GM12878 (cell line): ENCODE results near the gene TNFAIP2. TPM values are rescaled to one million over a fixed set of nuclear protein-coding genes. Genes with fewer than 3 reads are reported as not detected.
"Not testable (repeated sequence)": the region's sequence is repeated elsewhere in the genome, so short reads cannot be mapped to it uniquely, and the experiment has no call there.

Experiments
- ATAC-seq: fragments of 200-7000 bp; cut with Tn5 transposase; 3 replicates; pipeline ENCODE4 v1.9.1; 2020; ENCODE audit warnings: mild to moderate bottlenecking, moderate library complexity
- BruUV-seq: library from RNA; stranded (reverse); fragments of 400-500 nt; replicated peaks from 2 replicates; lab custom pipeline; 2021; lab: Mats Ljungman, UMichigan
- CTCF ChIA-PET: fragments of 300-600 bp; sonication (Branson Sonifier 250); formaldehyde crosslinking; extraction: SDS; loops from one replicate; lab custom pipeline; 2021; ENCODE audit warnings: inconsistent platforms; lab: Yijun Ruan, JAX
- POLR2A ChIA-PET: fragments of 350-600 bp; formaldehyde crosslinking; extraction: SDS; loops from one replicate; lab custom pipeline; 2021; ENCODE audit warnings: inconsistent platforms; lab: Charles Lee
- RAD21 ChIA-PET: fragments of 300-600 bp; sonication (Branson Sonifier 250); formaldehyde crosslinking; loops from one replicate; lab custom pipeline; 2023; ENCODE audit warnings: antibody characterized with exemption; ENCODE audit not compliant: unreplicated experiment; lab: Charles Lee
- SMC1A ChIA-PET: fragments of 300-600 bp; sonication (Branson Sonifier 250); formaldehyde crosslinking; loops from one replicate; lab custom pipeline; 2023; ENCODE audit not compliant: unreplicated experiment, uncharacterized antibody; lab: Charles Lee
- DNase-seq: peaks from one replicate; pipeline ENCODE4 v3.0.0-alpha.2; 2011; ENCODE audit warnings: low read depth, low spot score
- FAIRE-seq: peaks from 3 replicates; lab custom pipeline; 2011; peaks lifted over from hg19 to GRCh38; lab: Jason Lieb, UNC
- H2AFZ ChIP-seq: 2 replicates; pipeline ENCODE4 v1.6.0; 2011; ENCODE audit warnings: low read depth, low read length, control low read depth; ENCODE audit not compliant: control insufficient read depth
- H3K27ac ChIP-seq: 2 replicates; pipeline ENCODE4 v1.5.1; 2011; ENCODE audit warnings: control low read depth; ENCODE audit not compliant: control insufficient read depth, insufficient read depth
- H3K27me3 ChIP-seq, 2 experiments: replicated peaks in 1 of 2; 2 replicates each; pipeline versions ENCODE4 v1.6.0 to v1.6.1; 2011; ENCODE audit warnings: low read length in 1 of 2; ENCODE audit not compliant: control insufficient read depth in 2 of 2, insufficient read depth in 2 of 2
- H3K36me3 ChIP-seq, 2 experiments: 2 replicates each; pipeline ENCODE4 v1.5.1; 2011; ENCODE audit warnings: low read length in 1 of 2; ENCODE audit not compliant: control insufficient read depth in 2 of 2, insufficient read depth in 2 of 2
- H3K4me1 ChIP-seq: 2 replicates; pipeline ENCODE4 v1.6.1; 2011; ENCODE audit warnings: mild to moderate bottlenecking, low read length, moderate library complexity, mixed read lengths; ENCODE audit not compliant: control insufficient read depth, insufficient read depth
- H3K4me2 ChIP-seq: 2 replicates; pipeline ENCODE4 v1.6.0; 2011; ENCODE audit warnings: control low read depth; ENCODE audit not compliant: control insufficient read depth, insufficient read depth
- H3K4me3 ChIP-seq: fragments of 200-600 bp; sonication (generic); 2 replicates; pipeline ENCODE4 v1.5.1; 2016
- H3K79me2 ChIP-seq: 2 replicates; pipeline ENCODE4 v1.6.0; 2011; ENCODE audit warnings: low read length; ENCODE audit not compliant: control insufficient read depth, insufficient read depth
- H3K9ac ChIP-seq: 2 replicates; pipeline ENCODE4 v1.8.0; 2011; ENCODE audit warnings: low read length, control low read depth, mixed read lengths; ENCODE audit not compliant: control insufficient read depth, insufficient read depth
- H3K9me3 ChIP-seq: replicated peaks from 3 replicates; pipeline ENCODE4 v1.5.1; 2011; ENCODE audit warnings: mild to moderate bottlenecking, low read length; ENCODE audit not compliant: control insufficient read depth, insufficient read depth
- H4K20me1 ChIP-seq: 2 replicates; pipeline ENCODE4 v1.6.0; 2011; ENCODE audit not compliant: control insufficient read depth, insufficient read depth
- IKZF1 ChIP-seq: fragments of 450-650 bp; conservative IDR thresholded peaks from 2 replicates; pipeline ENCODE4 v1.6.1; 2017; ENCODE audit warnings: antibody characterized with exemption, mild to moderate bottlenecking
- SPI1 ChIP-seq: IDR thresholded peaks from 2 replicates; pipeline ENCODE4 v1.6.1; 2011; ENCODE audit warnings: low read depth, mild to moderate bottlenecking, low read length, moderate library complexity, borderline replicate concordance; ENCODE audit not compliant: insufficient read depth
- WGBS: methylation state at CpG from one replicate; pipeline ENCODE4 v1.1.6; 2016; ENCODE audit warnings: low lambda C conversion rate; ENCODE audit not compliant: insufficient replicate concordance, insufficient coverage; ENCODE audit errors: missing lambda C conversion rate; 5-methylcytosine and 5-hydroxymethylcytosine counted together
- in situ Hi-C: fragments of 300-500 bp; cut with MboI; formaldehyde crosslinking; loops from 9 replicates; pipeline ENCODE4 v1.14.3; 2018; ENCODE audit warnings: mixed read lengths
- intact Hi-C: fragments of 100-400 bp; cut with micrococcal nuclease; formaldehyde crosslinking; loops from one replicate; pipeline ENCODE4 v1.14.2; 2022; ENCODE audit not compliant: unreplicated experiment
- polyA plus RNA-seq, 11 experiments: library from polyadenylated mRNA; depleted of rRNA in 4 of 11; unstranded in 6 of 11; stranded (reverse) in 5 of 11; fragments of >200 nt; fragmentation: Nextera tagmentation in 4 of 11; fragmentation: Illumina TruSeq in 1 of 11; extraction: Ambion mirVana in 4 of 11; extraction: Trizol in 1 of 11; gene quantifications; 1 replicate in 1 of 11; 2 replicates in 10 of 11; pipeline versions ENCODE4 v1.2.1 to v1.2.3, GENCODE V29; 2011 to 2016; ENCODE audit warnings: inconsistent platforms in 2 of 11, missing spikeins in 2 of 11, low read depth in 1 of 11
- total RNA-seq, 4 experiments: library from RNA; depleted of rRNA in 3 of 4; stranded (reverse); fragments of >200 nt in 3 of 4; fragmentation: Illumina TruSeq in 1 of 4; extraction: Trizol in 1 of 4; gene quantifications; 2 replicates each; pipeline versions ENCODE4 v1.2.1 to v1.2.3, GENCODE V29; 2013 to 2021

Gene TNFAIP2
- total and polyA plus RNA-seq, 10 of the 15 experiments (the other 5 are each of a cell fraction or from before 2014, with no cell fraction given) = 7.1 to 150 (median 74.5) TPM

DNA sequence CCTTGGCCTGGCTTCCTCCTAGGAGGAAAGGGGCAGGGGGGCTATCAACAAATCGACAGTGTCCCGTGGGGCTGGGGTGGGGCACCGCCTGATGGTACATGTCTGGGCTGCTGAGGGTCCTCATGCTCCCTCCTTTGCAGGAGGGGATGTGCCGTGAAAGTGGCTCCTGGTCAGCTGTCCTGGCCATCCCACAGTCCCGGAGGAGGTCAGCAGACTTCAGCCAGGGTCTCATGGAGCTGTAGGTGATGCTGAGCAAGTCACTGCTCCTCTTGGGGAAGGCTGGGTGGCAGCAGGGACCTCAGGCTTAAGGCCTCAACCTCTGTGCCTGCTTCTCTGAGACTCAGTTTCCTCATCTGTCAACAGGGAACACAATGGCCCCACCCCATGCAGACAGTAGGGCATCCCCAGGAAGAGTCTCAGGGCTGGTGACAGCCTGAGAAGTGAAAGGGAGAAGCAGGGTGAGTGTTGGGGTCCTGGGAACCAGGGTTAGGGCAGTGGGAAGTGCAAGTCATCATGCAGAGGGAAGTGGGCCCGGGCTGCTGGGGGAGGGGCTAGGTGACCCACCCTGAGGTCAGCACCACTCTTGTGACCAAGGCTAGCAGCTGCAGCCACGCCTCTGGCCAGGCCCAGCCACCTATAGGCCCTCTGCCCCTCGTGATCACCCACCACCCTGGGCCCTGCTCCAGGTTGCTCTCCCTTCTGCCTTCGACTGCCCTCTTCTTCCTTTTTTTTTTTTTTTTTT, 4.4 kb upstream of the TNFAIP2 start:
- Histone ChIP-seq H3K27me3 (no peaks in the 10 kb centered on the region), H4K20me1 (no peaks in the 10 kb centered on the region), H2AFZ (no peak overlapping the region), H3K9ac (no peak overlapping the region), H3K79me2 (peaks cover 4% of the 10 kb centered on the region), H3K27ac (no peak overlapping the region), H3K4me3 (no peak overlapping the region), H3K4me2 (no peak overlapping the region), H3K9me3 (no peaks in the 10 kb centered on the region), H3K36me3 (no peaks in the 10 kb centered on the region), H3K4me1 (peaks cover 33% of the 10 kb centered on the region)
- FAIRE-seq = no peak
- TF ChIP-seq SPI1 (peak; percentile 49; the same call in 1 of the 2 replicates), IKZF1 (no peak)
- no peak for DNase-seq
- intact Hi-C loops (no loop called here), in situ Hi-C loops (no loop called here)
- ATAC-seq = no peak
- RAD21 ChIA-PET = interaction anchor here (1.1 kb wide), 1 partner anchor 14 kb away, joined by 3 read pairs; no protein-coding TSS in a partner anchor
- POLR2A ChIA-PET = interaction anchor here (0.7 kb wide), 2 partner anchors 8 to 10 kb away, joined by 3 to 6 read pairs; no protein-coding TSS in a partner anchor
- CTCF ChIA-PET = interaction anchor here (0.7 to 4.9 kb wide), 3 partner anchors 10 to 274 kb away, joined by 3 to 23 read pairs (median 4); no protein-coding TSS in a partner anchor
- BruUV-seq = no TSS peak
- WGBS = 38% methylated on average over 9 of the region's 9 CpGs
- SMC1A ChIA-PET = interaction anchor here (2.3 kb wide), 1 partner anchor 13 kb away, joined by 7 read pairs; no protein-coding TSS in a partner anchor

DNA sequence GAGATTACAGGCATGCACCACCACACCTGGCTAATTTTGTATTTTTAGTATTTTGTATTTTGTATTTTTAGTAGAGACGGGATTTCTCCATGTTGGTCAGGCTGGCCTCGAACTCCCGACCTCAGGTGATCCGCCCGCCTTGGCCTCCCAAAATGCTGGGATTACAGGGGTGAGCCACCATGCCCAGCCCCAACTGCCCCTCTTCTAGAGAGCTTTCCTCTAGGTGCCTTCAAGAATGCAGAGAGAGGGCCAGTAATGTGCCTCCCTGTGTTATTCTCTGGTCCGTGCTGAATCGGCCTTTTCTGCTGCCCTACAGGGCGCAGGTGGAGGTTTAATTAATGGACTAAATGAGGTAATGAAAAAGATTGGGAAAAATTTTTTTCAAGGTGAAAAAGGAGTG, 3.7 kb upstream of the TNFAIP2 start:
- H3K9ac ChIP-seq, H3K9me3 ChIP-seq, H3K27me3 ChIP-seq, H4K20me1 ChIP-seq, H3K27ac ChIP-seq, DNase-seq, H3K4me3 ChIP-seq, FAIRE-seq, H2AFZ ChIP-seq, H3K36me3 ChIP-seq, intact Hi-C loops, H3K4me2 ChIP-seq, ATAC-seq, in situ Hi-C loops, BruUV-seq: not testable (repeated sequence)
- Histone ChIP-seq H3K79me2 (peaks cover 11% of the 10 kb centered on the region), H3K4me1 (peaks cover 30% of the 10 kb centered on the region)
- SMC1A ChIA-PET = interaction anchor here (2.3 kb wide), 1 partner anchor 14 kb away, joined by 7 read pairs; no protein-coding TSS in a partner anchor
- 77% methylated on average over 8 of the region's 8 CpGs for WGBS
- POLR2A ChIA-PET = interaction anchor here (0.7 kb wide), 1 partner anchor 8 kb away, joined by 6 read pairs; no protein-coding TSS in a partner anchor
- CTCF ChIA-PET = interaction anchor here (0.7 to 4.9 kb wide), 3 partner anchors 11 to 273 kb away, joined by 3 to 23 read pairs (median 4); no protein-coding TSS in a partner anchor
- RAD21 ChIA-PET = interaction anchor here (1.1 kb wide), 1 partner anchor 15 kb away, joined by 3 read pairs; no protein-coding TSS in a partner anchor
